IMR-90 (cell line): ENCODE measurements around the gene GABRB3. TPM values are rescaled to one million over a fixed set of nuclear protein-coding genes. Genes with fewer than 3 reads are reported as not detected.

Experiments used
- ATAC-seq: fragments of 200-7000 bp; cut with Tn5 transposase; 2 replicates; pipeline ENCODE4 v1.9.1; 2020; ENCODE audit warnings: low read depth, mild to moderate bottlenecking, moderate library complexity
- BruUV-seq: library from RNA; stranded (reverse); fragments of 400-500 nt; replicated peaks from 2 replicates; lab custom pipeline; 2021; lab: Mats Ljungman, UMichigan
- CTCF ChIA-PET: fragments of 300-600 bp; formaldehyde crosslinking; extraction: SDS; loops from one replicate; lab custom pipeline; 2021; ENCODE audit warnings: antibody characterized with exemption; lab: Yijun Ruan, JAX
- POLR2A ChIA-PET: fragments of 300-600 bp; sonication (Branson Sonifier 250); formaldehyde crosslinking; loops from one replicate; lab custom pipeline; 2022; ENCODE audit warnings: antibody characterized with exemption; ENCODE audit not compliant: unreplicated experiment; lab: Charles Lee
- DNase-seq: peaks from one replicate; pipeline ENCODE4 v3.0.0; 2013
- H2AFZ ChIP-seq: replicated peaks from 2 replicates; pipeline ENCODE3; 2013; ENCODE audit warnings: low read length, mild to moderate bottlenecking; ENCODE audit not compliant: poor library complexity
- H2AK5ac ChIP-seq: 2 replicates; pipeline ENCODE4 v1.6.1; 2013; ENCODE audit warnings: low read depth, low read length, inconsistent platforms
- H2AK9ac ChIP-seq: replicated peaks from 2 replicates; pipeline ENCODE3; 2013; ENCODE audit warnings: mild to moderate bottlenecking, low read depth, low read length, moderate library complexity; ENCODE audit not compliant: poor library complexity
- H2BK120ac ChIP-seq: 2 replicates; pipeline ENCODE4 v1.6.1; 2013; ENCODE audit warnings: low read depth, low read length, inconsistent platforms
- H2BK15ac ChIP-seq: 3 replicates; pipeline ENCODE4 v1.6.1; 2013; ENCODE audit warnings: low read depth, low read length, inconsistent platforms
- H2BK20ac ChIP-seq: 2 replicates; pipeline ENCODE4 v1.6.1; 2013; ENCODE audit warnings: low read depth, mild to moderate bottlenecking, inconsistent platforms, low read length, moderate library complexity
- H2BK5ac ChIP-seq: 2 replicates; pipeline ENCODE4 v1.6.1; 2013; ENCODE audit warnings: mild to moderate bottlenecking, low read depth, low read length, inconsistent platforms; ENCODE audit not compliant: poor library complexity, severe bottlenecking
- H3K14ac ChIP-seq: replicated peaks from 2 replicates; pipeline ENCODE4 v1.6.1; 2013; ENCODE audit warnings: low read depth, low read length, inconsistent platforms
- H3K18ac ChIP-seq: 2 replicates; pipeline ENCODE4 v1.6.1; 2013; ENCODE audit warnings: low read depth, low read length, control low read depth
- H3K23ac ChIP-seq: 2 replicates; pipeline ENCODE4 v1.6.1; 2013; ENCODE audit warnings: low read depth, low read length, inconsistent platforms
- H3K27ac ChIP-seq: 2 replicates; pipeline ENCODE4 v1.5.1; 2013; ENCODE audit warnings: mild to moderate bottlenecking, control low read depth, low read length; ENCODE audit not compliant: insufficient read depth
- H3K27me3 ChIP-seq: 2 replicates; pipeline ENCODE4 v1.6.1; 2013; ENCODE audit warnings: low read length; ENCODE audit not compliant: control insufficient read depth, insufficient read depth
- H3K36me3 ChIP-seq: 2 replicates; pipeline ENCODE4 v1.6.1; 2013; ENCODE audit warnings: low read length, mixed read lengths; ENCODE audit not compliant: control insufficient read depth, insufficient read depth
- H3K4ac ChIP-seq: 2 replicates; pipeline ENCODE4 v1.6.1; 2013; ENCODE audit warnings: low read depth, low read length, inconsistent platforms
- H3K4me1 ChIP-seq: 2 replicates; pipeline ENCODE4 v1.6.1; 2013; ENCODE audit warnings: low read length, mixed read lengths; ENCODE audit not compliant: control insufficient read depth, insufficient read depth
- H3K4me2 ChIP-seq: 2 replicates; pipeline ENCODE4 v1.6.1; 2013; ENCODE audit warnings: low read depth, mild to moderate bottlenecking, control low read depth, low read length, moderate library complexity
- H3K4me3 ChIP-seq: 2 replicates; pipeline ENCODE4 v1.5.1; 2013; ENCODE audit warnings: low read depth, mild to moderate bottlenecking, control low read depth, low read length, moderate library complexity; ENCODE audit not compliant: insufficient read depth
- H3K56ac ChIP-seq: 2 replicates; pipeline ENCODE4 v1.6.1; 2013; ENCODE audit warnings: low read length, inconsistent platforms; ENCODE audit not compliant: insufficient read depth; ENCODE audit errors: extremely low read depth
- H3K79me1 ChIP-seq, 2 experiments: 2 replicates each; pipeline ENCODE4 v1.6.1; 2013; ENCODE audit warnings: low read length in 2 of 2, inconsistent platforms in 1 of 2, low read depth in 1 of 2
- H3K9ac ChIP-seq: 2 replicates; pipeline ENCODE4 v1.6.1; 2013; ENCODE audit warnings: low read depth, low read length, control low read depth
- H3K9me1 ChIP-seq: 2 replicates; pipeline ENCODE4 v1.6.1; 2013; ENCODE audit warnings: low read length, inconsistent platforms; ENCODE audit not compliant: insufficient read depth
- H3K9me3 ChIP-seq: 2 replicates; pipeline ENCODE4 v1.6.1; 2013; ENCODE audit warnings: low read length; ENCODE audit not compliant: control insufficient read depth, insufficient read depth
- H4K20me1 ChIP-seq: 2 replicates; pipeline ENCODE4 v1.6.1; 2013; ENCODE audit warnings: low read length, inconsistent platforms; ENCODE audit not compliant: insufficient read depth
- H4K5ac ChIP-seq: 2 replicates; pipeline ENCODE4 v1.6.1; 2013; ENCODE audit warnings: mild to moderate bottlenecking, low read depth, low read length, control low read depth
- H4K8ac ChIP-seq, 2 experiments: 2 replicates each; pipeline ENCODE4 v1.6.1; 2013; ENCODE audit warnings: low read depth in 2 of 2, low read length in 2 of 2, control low read depth in 1 of 2, inconsistent platforms in 1 of 2
- H4K91ac ChIP-seq: 2 replicates; pipeline ENCODE4 v1.6.1; 2013; ENCODE audit warnings: low read depth, low read length, inconsistent platforms; ENCODE audit not compliant: insufficient read depth
- BHLHE40 ChIP-seq: fragments of 150-350 bp; IDR thresholded peaks from 2 replicates; pipeline ENCODE4 v1.6.1; 2016; ENCODE audit warnings: mild to moderate bottlenecking, low read depth, low read length
- CEBPB ChIP-seq: IDR thresholded peaks from 2 replicates; pipeline ENCODE4 v1.6.1; 2012; ENCODE audit warnings: low read depth, low read length, improper control_type of control experiment
- CTCF ChIP-seq: conservative IDR thresholded peaks from 2 replicates; pipeline ENCODE4 v1.5.1; 2012; ENCODE audit warnings: mild to moderate bottlenecking, low read depth, low read length, improper control_type of control experiment
- ELK1 ChIP-seq: fragments of 150-350 bp; IDR thresholded peaks from 2 replicates; pipeline ENCODE4 v1.6.1; 2016; ENCODE audit warnings: low read depth, mild to moderate bottlenecking, low read length, moderate library complexity, borderline replicate concordance
- MAFK ChIP-seq: IDR thresholded peaks from 2 replicates; pipeline ENCODE4 v1.6.1; 2012; ENCODE audit warnings: low read depth, low read length, improper control_type of control experiment
- MAZ ChIP-seq: IDR thresholded peaks from 2 replicates; pipeline ENCODE4 v1.6.1; 2012; ENCODE audit warnings: low read depth, mild to moderate bottlenecking, low read length, improper control_type of control experiment, moderate library complexity, borderline replicate concordance
- MXI1 ChIP-seq: IDR thresholded peaks from 2 replicates; pipeline ENCODE4 v1.6.1; 2012; ENCODE audit warnings: low read depth, mild to moderate bottlenecking, low read length, moderate library complexity, borderline replicate concordance
- NFE2L2 ChIP-seq: fragments of 150-350 bp; IDR thresholded peaks from 2 replicates; pipeline ENCODE4 v1.6.1; 2016; ENCODE audit warnings: low read depth, mild to moderate bottlenecking, low read length
- POLR2A ChIP-seq: IDR thresholded peaks from 2 replicates; pipeline ENCODE4 v1.6.1; 2012; ENCODE audit warnings: mild to moderate bottlenecking, low read depth, low read length
- RFX5 ChIP-seq: IDR thresholded peaks from 2 replicates; pipeline ENCODE4 v1.8.0; 2012; ENCODE audit warnings: low read depth, mild to moderate bottlenecking, low read length, moderate library complexity
- SMC3 ChIP-seq: fragments of 150-350 bp; IDR thresholded peaks from 2 replicates; pipeline ENCODE4 v1.6.1; 2016; ENCODE audit warnings: low read depth, mild to moderate bottlenecking, antibody characterized with exemption, low read length, moderate library complexity
- WGBS, 2 experiments: methylation state at CpG; one replicate each; pipeline versions ENCODE4 v1.1.5 to v1.1.7; 2013; ENCODE audit warnings: missing lambda C conversion rate in 2 of 2; ENCODE audit not compliant: insufficient read length in 1 of 2; ENCODE audit errors: extremely low coverage in 2 of 2; 5-methylcytosine and 5-hydroxymethylcytosine counted together
- dilution Hi-C: fragments of 300-500 bp; cut with HindIII; formaldehyde crosslinking; loops from one replicate; pipeline ENCODE4 v1.14.3; 2018; ENCODE audit warnings: low sequenced_read_pairs; ENCODE audit not compliant: unreplicated experiment
- in situ Hi-C: fragments of 300-500 bp; cut with MboI; formaldehyde crosslinking; loops from 3 replicates; pipeline ENCODE4 v1.14.3; 2019; ENCODE audit warnings: low sequenced_read_pairs, inconsistent platforms, mixed read lengths
- intact Hi-C: fragments of 100-400 bp; cut with micrococcal nuclease; formaldehyde crosslinking; loops from 2 replicates; pipeline ENCODE4 v1.10.0; 2022
- polyA plus RNA-seq, 3 experiments: library from polyadenylated mRNA; depleted of rRNA; stranded (reverse); fragments of >200 nt; gene quantifications; 2 replicates each; pipeline ENCODE4 v1.2.3, GENCODE V29; 2012; ENCODE audit warnings: low replicate concordance in 1 of 3
- total RNA-seq: library from RNA; depleted of rRNA; stranded (reverse); fragments of >200 nt; gene quantifications from 2 replicates; pipeline ENCODE4 v1.2.3, GENCODE V29; 2012

Gene GABRB3
- total and polyA plus RNA-seq, 2 of the 4 experiments (the other 2 are of a cell fraction), result 0.36 to 0.54 TPM

- H2AK5ac ChIP-seq, result no peak overlapping the region
- H3K4me3 ChIP-seq, result no peak overlapping the region
- H3K4me1 ChIP-seq, result no peaks in the 10 kb centered on the region
- no peak overlapping the region for H3K14ac ChIP-seq
- TF ChIP-seq MAFK, result no peak
- no peak for TF ChIP-seq SMC3
- TF ChIP-seq CEBPB, result no peak
- no peak for TF ChIP-seq POLR2A
- no peak for TF ChIP-seq ELK1
- TF ChIP-seq NFE2L2, result no peak
- TF ChIP-seq RFX5, result no peak
- TF ChIP-seq MAZ, result no peak
- no peak for TF ChIP-seq BHLHE40
- TF ChIP-seq MXI1, result no peak
- no peak for TF ChIP-seq CTCF
- no peak overlapping the region for H4K8ac ChIP-seq
- no peak overlapping the region for H3K18ac ChIP-seq
- no peak overlapping the region for H2BK5ac ChIP-seq
- no peak overlapping the region for H3K4ac ChIP-seq
- no peaks in the 10 kb centered on the region for H3K36me3 ChIP-seq
- ATAC-seq (no peak), DNase-seq (no peak)
- peaks cover 17% of the 10 kb centered on the region for H3K9me3 ChIP-seq
- H4K91ac ChIP-seq, result no peak overlapping the region
- no peak overlapping the region for H2AFZ ChIP-seq
- 11% methylated on average over 7 of the region's 11 CpGs; no CpG with 5 or more reads in 1 of the 2 experiments for WGBS, 2 experiments
- no peak overlapping the region for H2BK20ac ChIP-seq
- no peaks in the 10 kb centered on the region for H3K27me3 ChIP-seq
- H2AK9ac ChIP-seq, result no peak overlapping the region
- no peaks in the 10 kb centered on the region for H4K20me1 ChIP-seq
- ChIA-PET POLR2A (no interaction called here), CTCF (no interaction called here)
- dilution Hi-C loops (no loop called here), intact Hi-C loops (no loop called here), in situ Hi-C loops (no loop called here)
- H3K4me2 ChIP-seq, result no peak overlapping the region
- H3K27ac ChIP-seq, result no peak overlapping the region
- no peak overlapping the region for H2BK120ac ChIP-seq
- no peak overlapping the region for H3K56ac ChIP-seq
- no peak overlapping the region for H4K5ac ChIP-seq
- no peak overlapping the region for H2BK15ac ChIP-seq
- no TSS peak for BruUV-seq
- H3K9ac ChIP-seq, result no peak overlapping the region
- no peaks in the 10 kb centered on the region for H3K79me1 ChIP-seq
- H3K23ac ChIP-seq, result no peak overlapping the region
- no peaks in the 10 kb centered on the region for H3K9me1 ChIP-seq
These were observed 31.4 kb upstream of the GABRB3 start for GRCh38 chr15:26804063-26804804.
